SK-N-SH treated with all-trans-retinoic acid at 6 μM for 48 hours (cell line): ENCODE measurements around the gene CLSTN2.

Source experiments
- CSRNP3 ChIP-seq: fragments of 250-450 bp; sonication (Bioruptor Pico); IDR thresholded peaks from 2 replicates; pipeline ENCODE4 v1.5.1; 2021; ENCODE audit warnings: mild to moderate bottlenecking, moderate library complexity
- GLIS3 ChIP-seq: fragments of 250-450 bp; sonication (Bioruptor Pico); IDR thresholded peaks from 2 replicates; pipeline ENCODE4 v1.5.0; 2020; ENCODE audit warnings: mild to moderate bottlenecking, moderate library complexity
- ISL1 ChIP-seq: fragments of 250-450 bp; sonication (Bioruptor Pico); IDR thresholded peaks from 2 replicates; pipeline ENCODE4 v2.1.2; 2022; ENCODE audit warnings: mild to moderate bottlenecking, moderate library complexity
- OSR1 ChIP-seq: fragments of 250-450 bp; sonication (Bioruptor Pico); IDR thresholded peaks from 2 replicates; pipeline ENCODE4 v1.8.0; 2022; ENCODE audit warnings: moderate library complexity, mild to moderate bottlenecking, inconsistent platforms
- PPARA ChIP-seq: fragments of 250-450 bp; sonication (Bioruptor Pico); IDR thresholded peaks from 2 replicates; pipeline ENCODE4 v1.5.0; 2020; ENCODE audit warnings: mild to moderate bottlenecking, borderline replicate concordance
- RARB ChIP-seq: fragments of 250-450 bp; sonication (Bioruptor Pico); IDR thresholded peaks from 2 replicates; pipeline ENCODE4 v1.8.0; 2021; ENCODE audit warnings: mild to moderate bottlenecking, moderate library complexity
- SNAI2 ChIP-seq: fragments of 250-450 bp; sonication (Bioruptor Pico); IDR thresholded peaks from 2 replicates; pipeline ENCODE4 v1.5.0; 2020; ENCODE audit warnings: mild to moderate bottlenecking, moderate library complexity
- TCF4 ChIP-seq: fragments of 250-450 bp; sonication (Bioruptor Pico); IDR thresholded peaks from 2 replicates; pipeline ENCODE4 v1.8.0; 2021; ENCODE audit warnings: mild to moderate bottlenecking, moderate library complexity, borderline replicate concordance
- ZC3H10 ChIP-seq: fragments of 250-450 bp; sonication (Bioruptor Pico); IDR thresholded peaks from 2 replicates; pipeline ENCODE4 v1.5.1; 2021; ENCODE audit warnings: mild to moderate bottlenecking, moderate library complexity
- ZFP30 ChIP-seq: fragments of 450-650 bp; formaldehyde crosslinking; IDR thresholded peaks from 2 replicates; pipeline ENCODE4 v1.5.0; 2022; ENCODE audit warnings: mild to moderate bottlenecking, moderate library complexity
- ZNF70 ChIP-seq: fragments of 450-650 bp; formaldehyde crosslinking; IDR thresholded peaks from 2 replicates; pipeline ENCODE4 v1.5.0; 2020; ENCODE audit warnings: mild to moderate bottlenecking, moderate library complexity
- TF ChIP-seq, protein P1 (sequence below): fragments of 250-450 bp; sonication (Bioruptor Pico); IDR thresholded peaks from 2 replicates; pipeline ENCODE4 v1.8.0; 2020; ENCODE audit warnings: mild to moderate bottlenecking, moderate library complexity, borderline replicate concordance

GRCh38 chr3:140311428-140311827 lies 376.4 kb downstream of the CLSTN2 start:
- no peak for TF ChIP-seq GLIS3 (CRISPR knock-in tag)
- no peak for TF ChIP-seq ISL1
- TF ChIP-seq, protein P1, sequence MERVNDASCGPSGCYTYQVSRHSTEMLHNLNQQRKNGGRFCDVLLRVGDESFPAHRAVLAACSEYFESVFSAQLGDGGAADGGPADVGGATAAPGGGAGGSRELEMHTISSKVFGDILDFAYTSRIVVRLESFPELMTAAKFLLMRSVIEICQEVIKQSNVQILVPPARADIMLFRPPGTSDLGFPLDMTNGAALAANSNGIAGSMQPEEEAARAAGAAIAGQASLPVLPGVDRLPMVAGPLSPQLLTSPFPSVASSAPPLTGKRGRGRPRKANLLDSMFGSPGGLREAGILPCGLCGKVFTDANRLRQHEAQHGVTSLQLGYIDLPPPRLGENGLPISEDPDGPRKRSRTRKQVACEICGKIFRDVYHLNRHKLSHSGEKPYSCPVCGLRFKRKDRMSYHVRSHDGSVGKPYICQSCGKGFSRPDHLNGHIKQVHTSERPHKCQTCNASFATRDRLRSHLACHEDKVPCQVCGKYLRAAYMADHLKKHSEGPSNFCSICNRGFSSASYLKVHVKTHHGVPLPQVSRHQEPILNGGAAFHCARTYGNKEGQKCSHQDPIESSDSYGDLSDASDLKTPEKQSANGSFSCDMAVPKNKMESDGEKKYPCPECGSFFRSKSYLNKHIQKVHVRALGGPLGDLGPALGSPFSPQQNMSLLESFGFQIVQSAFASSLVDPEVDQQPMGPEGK (CRISPR knock-in tag): no peak
- TF ChIP-seq OSR1 (CRISPR knock-in tag): no peak
- no peak for TF ChIP-seq RARB (CRISPR knock-in tag)
- no peak for TF ChIP-seq CSRNP3
- no peak for TF ChIP-seq ZFP30 (CRISPR knock-in tag)
- TF ChIP-seq SNAI2 (CRISPR knock-in tag): no peak
- TF ChIP-seq PPARA (CRISPR knock-in tag): no peak
- no peak for TF ChIP-seq ZNF70 (CRISPR knock-in tag)
- TF ChIP-seq ZC3H10: no peak
- no peak for TF ChIP-seq TCF4 (CRISPR knock-in tag)
